Thyroid gland (tissue), 4 donors: ENCODE measurements around the gene TERF2IP. TPM values are rescaled to one million over a fixed set of nuclear protein-coding genes. Genes with fewer than 3 reads are reported as not detected.

Source experiments
- DNase-seq, 2 donors: peaks; one replicate each; pipeline ENCODE4 v3.0.0-alpha.2; 2019
- H3K27ac ChIP-seq, 3 donors: fragments of 200-600 bp; sonication (generic); 1 replicate in 2 of 3; 2 replicates in 1 of 3; pipeline ENCODE4 v1.5.1; 2016 to 2019; ENCODE audit warnings: mild to moderate bottlenecking in 1 of 3, moderate library complexity in 1 of 3
- H3K27me3 ChIP-seq: fragments of 200-600 bp; sonication (generic); one replicate; pipeline ENCODE4 v1.5.1; 2019
- H3K36me3 ChIP-seq, 2 donors: fragments of 200-600 bp; sonication (generic); one replicate each; pipeline ENCODE4 v1.5.1; 2016 to 2019
- H3K4me1 ChIP-seq, 2 donors: fragments of 200-600 bp; sonication (generic); one replicate each; pipeline ENCODE4 v1.5.1; 2017 to 2019
- H3K4me3 ChIP-seq, 3 donors: fragments of 200-600 bp; sonication (generic); replicated peaks in 1 of 3; 1 replicate in 2 of 3; 2 replicates in 1 of 3; pipeline ENCODE4 v1.5.1; 2016; ENCODE audit warnings: mild to moderate bottlenecking in 1 of 3
- H3K9me3 ChIP-seq: fragments of 200-600 bp; sonication (generic); one replicate; pipeline ENCODE4 v1.5.1; 2017
- POLR2A ChIP-seq, 2 donors: fragments of 450-650 bp; IDR thresholded peaks; one replicate each; pipeline ENCODE4 v1.6.1; 2017; ENCODE audit warnings: antibody characterized with exemption in 2 of 2, mild to moderate bottlenecking in 2 of 2, moderate library complexity in 1 of 2
- WGBS, 2 donors: methylation state at CpG; one replicate each; pipeline ENCODE4 v1.1.5; 2017; 5-methylcytosine and 5-hydroxymethylcytosine counted together
- intact Hi-C: fragments of 100-400 bp; cut with DNase I; formaldehyde crosslinking; loops from one replicate; pipeline ENCODE4 v1.15.1; 2023
- total RNA-seq, 4 donors: library from RNA; depleted of rRNA; stranded (reverse); fragments of >200 nt; gene quantifications; one replicate each; pipeline ENCODE4 v1.2.3, GENCODE V29; 2016
- TF ChIP-seq, protein P1 (sequence below), 6 experiments: fragments of 200-600 bp in 3 of 6; fragments of 450-650 bp in 3 of 6; sonication (generic) in 3 of 6; IDR thresholded peaks; one replicate each; pipeline ENCODE4 v1.5.1; 2016 to 2019; ENCODE audit warnings: antibody characterized with exemption in 6 of 6, mild to moderate bottlenecking in 2 of 6, inconsistent platforms in 1 of 6, moderate library complexity in 1 of 6

TERF2IP gene
- total RNA-seq, 4 donors from 2014 or later: 96.4 to 115 (median 106) TPM

DNA sequence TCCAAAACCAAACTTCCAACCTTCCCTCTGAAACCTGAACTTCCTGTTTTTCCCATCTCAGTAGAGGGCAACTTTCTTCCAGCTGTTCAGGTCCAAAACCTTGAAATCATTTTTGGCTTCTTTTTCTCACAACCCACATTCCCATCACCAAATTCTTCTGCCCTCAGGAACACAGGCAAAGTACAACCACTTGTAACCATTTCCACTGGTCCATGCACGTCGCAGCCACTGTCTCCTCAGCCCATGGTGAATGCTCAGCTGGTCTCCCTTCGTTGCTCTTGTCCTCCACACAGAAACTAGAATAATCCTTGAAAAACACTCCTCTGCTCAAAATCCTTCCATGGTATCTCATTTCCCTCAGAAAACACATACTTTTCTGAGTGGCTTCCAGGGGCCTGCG lies 20.8 kb upstream of the TERF2IP start:
- no peak for DNase-seq
- no peak for TF ChIP-seq POLR2A (IDR thresholded peaks at IDR 0.05)
- TF ChIP-seq, protein P1, sequence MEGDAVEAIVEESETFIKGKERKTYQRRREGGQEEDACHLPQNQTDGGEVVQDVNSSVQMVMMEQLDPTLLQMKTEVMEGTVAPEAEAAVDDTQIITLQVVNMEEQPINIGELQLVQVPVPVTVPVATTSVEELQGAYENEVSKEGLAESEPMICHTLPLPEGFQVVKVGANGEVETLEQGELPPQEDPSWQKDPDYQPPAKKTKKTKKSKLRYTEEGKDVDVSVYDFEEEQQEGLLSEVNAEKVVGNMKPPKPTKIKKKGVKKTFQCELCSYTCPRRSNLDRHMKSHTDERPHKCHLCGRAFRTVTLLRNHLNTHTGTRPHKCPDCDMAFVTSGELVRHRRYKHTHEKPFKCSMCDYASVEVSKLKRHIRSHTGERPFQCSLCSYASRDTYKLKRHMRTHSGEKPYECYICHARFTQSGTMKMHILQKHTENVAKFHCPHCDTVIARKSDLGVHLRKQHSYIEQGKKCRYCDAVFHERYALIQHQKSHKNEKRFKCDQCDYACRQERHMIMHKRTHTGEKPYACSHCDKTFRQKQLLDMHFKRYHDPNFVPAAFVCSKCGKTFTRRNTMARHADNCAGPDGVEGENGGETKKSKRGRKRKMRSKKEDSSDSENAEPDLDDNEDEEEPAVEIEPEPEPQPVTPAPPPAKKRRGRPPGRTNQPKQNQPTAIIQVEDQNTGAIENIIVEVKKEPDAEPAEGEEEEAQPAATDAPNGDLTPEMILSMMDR (IDR thresholded peaks at IDR 0.05): no peak
- 86 to 87% methylated on average over 4 of the region's 4 CpGs for WGBS, 2 donors
- Histone ChIP-seq H3K4me1 (peaks cover 7 to 9% of the 10 kb centered on the region in 2 donors), H3K36me3 (peaks cover 53 to 62% of the 10 kb centered on the region in 2 donors), H3K9me3 (no peaks in the 10 kb centered on the region), H3K27ac (no peak overlapping the region), H3K4me3 (no peak overlapping the region), H3K27me3 (no peaks in the 10 kb centered on the region)
- intact Hi-C loops: loop anchor here (5.0 kb wide), 1 partner anchor 70 kb away; the partner anchor contains the start of gene TMEM231

GRCh38 chr16:75627851-75628250 lies 19.7 kb upstream of the TERF2IP start:
- Histone ChIP-seq H3K4me1 (no peaks in the 10 kb centered on the region), H3K27me3 (no peaks in the 10 kb centered on the region), H3K36me3 (peaks cover 61 to 72% of the 10 kb centered on the region in 2 donors), H3K9me3 (no peaks in the 10 kb centered on the region), H3K27ac (no peak overlapping the region), H3K4me3 (no peak overlapping the region)
- WGBS, 2 donors: 63 to 74% methylated on average over 3 of the region's 3 CpGs
- no peak for DNase-seq
- intact Hi-C loops: loop anchor here (5.0 kb wide), 1 partner anchor 71 kb away; the partner anchor contains the start of gene TMEM231
- TF ChIP-seq, protein P1 (IDR thresholded peaks at IDR 0.05): no peak
- TF ChIP-seq POLR2A (IDR thresholded peaks at IDR 0.05): no peak

GRCh38 chr16:75628351-75628750 lies 19.2 kb upstream of the TERF2IP start:
- no peak overlapping the region for H3K27ac ChIP-seq

DNA sequence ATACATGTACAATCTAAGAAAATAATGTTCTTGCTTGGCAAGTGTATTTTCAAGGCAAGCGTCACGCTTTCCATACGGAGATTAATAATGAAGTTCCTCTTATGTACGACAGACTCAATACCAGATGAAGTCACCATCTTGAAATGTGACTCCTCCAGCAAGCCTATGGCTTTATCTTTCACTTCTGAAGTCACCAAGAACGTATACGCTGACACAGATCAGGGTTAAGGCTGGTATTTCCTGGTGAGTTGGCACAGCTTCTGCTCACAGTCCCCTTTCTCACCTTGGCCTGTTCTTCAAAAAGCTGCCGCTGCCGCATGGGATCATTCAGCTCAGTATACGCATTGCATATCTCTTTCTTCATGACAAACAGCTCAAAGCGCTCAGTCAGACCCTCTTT lies 18.4 kb upstream of the TERF2IP start:
- Histone ChIP-seq H3K27me3 (no peaks in the 10 kb centered on the region), H3K36me3 (peaks cover 73 to 85% of the 10 kb centered on the region in 2 donors), H3K4me1 (no peaks in the 10 kb centered on the region), H3K4me3 (no peak overlapping the region), H3K9me3 (no peaks in the 10 kb centered on the region), H3K27ac (no peak overlapping the region)
- TF ChIP-seq POLR2A (IDR thresholded peaks at IDR 0.05): no peak
- TF ChIP-seq, protein P1 (IDR thresholded peaks at IDR 0.05): no peak
- WGBS, 2 donors: 89 to 96% methylated on average over 10 of the region's 10 CpGs
- no peak for DNase-seq
- intact Hi-C loops: loop anchor here (5.0 kb wide), 1 partner anchor 72 kb away; the partner anchor contains the start of gene TMEM231

More at GRCh38 chr16:75628351-75628750, 19.2 kb upstream of the TERF2IP start:
- DNase-seq: no peak
- WGBS, 2 donors: 51 to 100% methylated on average over 1 to 4 of the region's 4 CpGs
- intact Hi-C loops: loop anchor here (5.0 kb wide), 1 partner anchor 71 kb away; the partner anchor contains the start of gene TMEM231
- no peaks in the 10 kb centered on the region for H3K27me3 ChIP-seq
- TF ChIP-seq POLR2A (IDR thresholded peaks at IDR 0.05): no peak
- TF ChIP-seq, protein P1 (IDR thresholded peaks at IDR 0.05): no peak
- H3K9me3 ChIP-seq: no peaks in the 10 kb centered on the region
- H3K4me1 ChIP-seq: no peaks in the 10 kb centered on the region
- peaks cover 66 to 77% of the 10 kb centered on the region in 2 donors for H3K36me3 ChIP-seq
- H3K4me3 ChIP-seq: no peak overlapping the region

DNA sequence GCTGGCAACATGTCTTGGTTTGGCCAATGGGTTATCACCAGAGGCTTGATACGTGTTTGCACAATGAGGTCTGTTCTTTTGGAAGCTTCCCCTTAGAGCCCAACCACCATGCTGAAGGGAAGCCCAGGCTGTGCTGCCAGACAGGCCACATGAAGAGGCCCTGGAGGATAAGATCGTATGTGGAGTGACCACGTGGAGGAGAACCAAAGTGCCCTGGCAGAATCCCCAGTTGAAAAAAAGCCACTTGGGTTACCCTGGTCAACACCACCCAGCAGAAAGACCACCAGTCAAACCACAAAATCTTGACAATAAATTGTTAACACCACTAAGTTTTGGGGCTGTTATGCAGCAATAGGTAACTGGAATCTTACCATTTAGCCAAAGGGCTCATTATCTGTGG lies 17.5 kb upstream of the TERF2IP start:
- 73 to 90% methylated on average over 3 of the region's 3 CpGs for WGBS, 2 donors
- H3K27ac ChIP-seq: no peak overlapping the region
- H3K36me3 ChIP-seq: peaks cover 81 to 94% of the 10 kb centered on the region in 2 donors
- TF ChIP-seq POLR2A (IDR thresholded peaks at IDR 0.05): no peak
- TF ChIP-seq, protein P1 (IDR thresholded peaks at IDR 0.05): no peak
- H3K9me3 ChIP-seq: no peaks in the 10 kb centered on the region
- H3K4me1 ChIP-seq: no peaks in the 10 kb centered on the region
- intact Hi-C loops: no loop called here
- no peaks in the 10 kb centered on the region for H3K27me3 ChIP-seq
- H3K4me3 ChIP-seq: no peak overlapping the region
- no peak for DNase-seq
